ENCODE results near the gene MCEE.

GRCh38 chr2:71064110-71064611 lies 65.9 kb downstream of the MCEE start:
- no peak for TF ChIP-seq EZH2 (IDR thresholded peaks at IDR 0.05; ENCODE audit: insufficient read depth, poor library complexity, severe bottlenecking)
- TF ChIP-seq EZH2phosphoT487 (IDR thresholded peaks at IDR 0.05; ENCODE audit: insufficient read depth, low read depth): no peak
